GM21576 (cell line): ENCODE measurements around the gene CDC42EP4.
"Not testable (repeated sequence)": the region's sequence is repeated elsewhere in the genome, so short reads cannot be mapped to it uniquely, and the experiment has no call there.

Experiments used
- ATAC-seq: cut with Tn5 transposase; IDR thresholded peaks from one replicate; pipeline ENCODE4 v1.9.1; 2021; ENCODE audit warnings: mild to moderate bottlenecking, moderate library complexity; ENCODE audit not compliant: unreplicated experiment

The CDC42EP4 gene

GRCh38 chr17:73343168-73343634 lies 31.4 kb upstream of the CDC42EP4 start:
- no peak for ATAC-seq

DNA sequence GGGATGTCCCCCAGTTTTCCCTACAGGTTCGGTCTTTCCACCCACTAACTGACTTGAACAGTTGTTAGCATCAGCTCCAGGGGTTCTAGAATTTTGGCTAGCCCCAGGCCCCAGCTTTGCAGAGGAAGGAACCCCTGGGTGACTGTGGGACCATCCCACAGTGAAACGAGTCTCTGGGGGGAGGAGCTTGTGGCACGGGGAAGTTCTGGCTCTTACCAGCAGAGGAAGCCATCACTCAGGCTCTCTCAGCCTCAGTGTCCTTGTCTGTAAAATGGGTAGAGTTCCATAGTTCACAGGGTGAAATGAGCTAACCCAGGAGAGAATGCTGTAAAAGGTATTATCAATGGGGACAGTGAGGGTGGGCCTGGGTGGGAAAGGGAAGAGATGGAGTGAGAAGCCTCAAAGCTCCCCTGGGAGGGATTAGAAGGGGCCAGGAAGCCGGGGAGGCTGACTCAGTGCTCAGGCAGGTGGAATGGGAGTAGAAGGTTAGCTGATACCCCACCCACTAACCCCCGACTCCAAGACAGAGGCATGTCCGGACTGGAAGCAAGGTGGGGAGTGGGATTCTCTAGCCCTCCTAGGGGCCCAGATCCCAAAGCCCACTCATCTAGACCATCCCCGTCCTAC lies 30.9 kb upstream of the CDC42EP4 start:
- ATAC-seq: no peak

DNA sequence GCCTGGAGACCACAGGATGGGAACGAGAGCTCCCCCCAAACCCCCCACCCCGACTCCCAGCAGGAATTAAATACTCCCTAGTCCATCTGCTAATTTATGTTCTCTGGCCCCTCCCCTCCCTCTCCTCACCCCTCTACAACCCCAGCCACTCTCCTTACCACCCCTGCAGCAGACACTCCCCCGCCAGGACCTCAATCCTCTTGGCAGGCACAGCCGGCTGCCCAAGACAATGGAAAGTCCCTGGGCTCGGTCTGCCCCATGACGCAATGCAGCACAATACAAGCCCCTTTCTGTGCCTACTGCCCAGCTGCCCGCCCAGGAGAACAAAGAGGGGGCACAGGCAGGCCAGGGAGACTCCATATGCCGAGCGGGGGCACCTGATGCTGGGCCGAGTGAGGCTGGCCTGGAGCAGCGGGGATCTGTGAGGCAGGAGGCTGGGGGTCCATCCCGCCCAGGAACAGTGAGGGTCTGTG lies 30.3 kb upstream of the CDC42EP4 start:
- ATAC-seq: no peak

GRCh38 chr17:73341350-73342049 lies 29.7 kb upstream of the CDC42EP4 start:
- no peak for ATAC-seq

DNA sequence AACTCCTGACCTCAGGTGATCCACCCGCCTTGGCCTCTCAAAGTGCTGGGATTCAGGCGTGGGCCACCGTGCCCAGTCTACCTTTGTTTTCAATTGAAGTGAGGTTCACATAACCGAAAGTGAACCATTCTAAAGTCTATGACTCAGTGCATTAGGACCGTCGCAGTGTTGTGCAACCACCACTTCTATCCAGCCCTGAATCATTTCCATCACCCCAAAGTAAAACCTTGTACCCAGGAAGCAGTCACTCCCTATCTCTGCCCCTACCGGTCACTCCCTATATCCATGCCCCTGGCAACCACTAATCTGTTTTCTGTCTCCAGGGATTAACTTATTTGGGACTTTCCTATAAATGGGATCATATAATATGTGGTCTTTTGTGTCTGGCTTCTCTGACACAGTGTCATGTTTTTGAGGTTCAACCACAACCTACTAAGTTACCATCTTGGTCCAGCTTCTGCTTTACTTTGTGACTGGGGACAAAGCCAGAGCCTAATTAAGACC lies 28.3 kb upstream of the CDC42EP4 start:
- no peak for ATAC-seq

- ATAC-seq: no peak
These were observed 26.9 kb upstream of the CDC42EP4 start for GRCh38 chr17:73338566-73339197.

- ATAC-seq: no peak
These were observed 26.3 kb upstream of the CDC42EP4 start for GRCh38 chr17:73338050-73338521.

- no peak for ATAC-seq
These were observed 25.5 kb upstream of the CDC42EP4 start for GRCh38 chr17:73337330-73337710.

GRCh38 chr17:73336408-73337329 lies 24.9 kb upstream of the CDC42EP4 start:
- no peak for ATAC-seq

GRCh38 chr17:73335591-73336407 lies 24.0 kb upstream of the CDC42EP4 start:
- ATAC-seq: no peak

DNA sequence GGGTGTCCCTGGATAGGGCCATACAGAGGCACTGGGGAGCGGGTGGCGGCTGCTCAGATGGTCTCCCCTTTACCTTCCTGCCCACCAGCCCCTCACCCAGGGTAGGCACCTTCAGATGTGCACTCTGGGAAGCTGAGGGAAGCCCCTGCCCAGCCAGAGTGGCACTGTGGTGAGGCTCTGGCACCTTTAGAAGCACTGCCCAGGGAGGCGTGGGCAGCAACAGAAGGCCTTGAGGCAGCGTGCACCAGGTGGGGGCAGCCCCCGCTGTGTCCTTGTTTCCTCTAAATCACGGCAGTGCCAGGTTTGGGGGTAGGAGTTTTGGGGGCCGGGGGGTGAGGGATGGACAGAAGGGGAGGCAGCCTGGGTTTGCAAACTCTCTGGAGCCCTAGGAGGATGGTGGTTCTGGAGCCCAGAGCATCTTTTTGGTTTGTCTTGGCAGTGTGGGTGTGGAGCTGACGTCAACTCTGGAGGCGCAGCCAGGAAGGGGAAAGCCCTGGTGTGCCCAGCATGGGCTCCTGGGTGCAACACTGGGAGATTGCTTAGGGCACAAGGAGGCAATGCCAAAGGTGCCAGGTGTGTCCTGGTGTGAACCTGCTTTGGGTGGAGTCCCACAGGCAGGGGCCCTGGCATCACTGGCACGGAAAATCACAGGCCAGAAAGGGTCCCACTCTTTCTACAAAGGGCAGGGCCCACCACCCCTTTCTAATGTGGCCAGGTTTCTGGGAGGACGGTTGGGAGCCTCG lies 23.1 kb upstream of the CDC42EP4 start:
- ATAC-seq: no peak

DNA sequence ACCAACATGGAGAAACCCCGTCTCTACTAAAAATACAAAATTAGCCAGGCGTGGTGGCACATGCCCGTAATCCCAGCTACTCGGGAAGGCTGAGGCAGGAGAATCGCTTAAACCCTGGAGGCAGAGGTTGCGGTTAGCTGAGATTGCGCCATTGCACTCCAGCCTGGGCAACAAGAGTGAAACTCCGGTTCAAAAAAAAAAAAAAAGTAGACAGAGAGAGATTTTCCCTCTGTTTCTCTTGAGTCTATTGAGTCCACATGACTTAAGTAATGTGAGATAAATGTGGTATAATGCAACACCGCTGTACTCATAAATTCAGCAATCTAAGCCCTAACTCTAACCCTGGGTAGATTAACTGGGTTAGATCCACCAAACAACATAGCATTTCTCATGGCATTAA lies 21.6 kb upstream of the CDC42EP4 start:
- not testable (repeated sequence) for ATAC-seq

GRCh38 chr17:73331060-73331459 lies 19.3 kb upstream of the CDC42EP4 start:
- no peak for ATAC-seq

DNA sequence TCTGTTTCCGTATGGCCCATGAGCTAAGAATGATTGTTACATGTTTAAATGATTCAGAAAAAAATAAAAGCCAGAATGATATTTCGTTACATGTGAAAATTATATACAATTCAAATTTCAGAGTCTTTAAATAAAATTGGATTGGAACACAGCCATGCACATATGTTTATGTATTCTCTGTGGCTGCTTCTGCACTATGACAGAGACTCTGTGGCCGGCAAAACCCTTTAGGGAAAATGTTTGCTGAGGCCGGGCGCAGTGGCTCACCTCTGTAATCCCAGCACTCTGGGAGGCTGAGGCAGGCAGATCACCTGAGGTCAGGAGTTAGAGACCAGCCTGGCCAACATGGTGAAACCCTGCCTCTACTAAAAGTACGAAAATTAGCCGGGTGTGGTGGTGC lies 15.9 kb upstream of the CDC42EP4 start:
- ATAC-seq: no peak

DNA sequence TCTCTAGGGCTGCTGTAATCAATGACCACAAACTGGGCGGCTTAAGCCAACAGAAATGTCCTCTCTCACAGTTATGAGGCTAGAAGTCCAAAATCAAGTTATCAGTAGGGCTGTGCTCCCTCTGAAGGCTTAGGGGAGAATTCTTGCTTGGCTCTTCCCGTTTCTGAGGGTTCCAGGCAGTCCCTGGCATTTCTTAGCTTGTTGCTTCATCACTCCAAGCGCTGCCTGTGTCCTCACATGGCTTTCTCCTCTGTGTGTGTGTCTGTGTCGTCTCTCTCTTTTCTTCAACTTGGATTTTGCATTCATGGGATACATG lies 13.7 kb upstream of the CDC42EP4 start:
- no peak for ATAC-seq

GRCh38 chr17:73324711-73325526 lies 13.1 kb upstream of the CDC42EP4 start:
- ATAC-seq: no peak

DNA sequence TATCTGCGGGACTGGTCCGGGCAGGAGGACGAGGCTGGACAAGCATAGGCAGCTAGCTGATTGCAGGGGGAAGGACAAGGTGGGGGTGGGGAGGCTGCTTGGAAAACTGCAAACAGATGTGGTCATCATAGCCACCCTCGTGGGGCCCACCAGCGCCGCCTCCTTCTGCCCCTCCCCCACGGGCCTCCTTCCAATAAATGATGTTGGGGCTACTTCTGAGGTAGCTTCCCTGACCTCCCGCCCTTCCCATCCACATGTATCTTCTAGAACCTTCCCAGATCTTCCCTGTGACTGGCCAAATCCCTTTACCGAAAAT lies 12.3 kb upstream of the CDC42EP4 start:
- no peak for ATAC-seq

GRCh38 chr17:73323409-73324159 lies 11.8 kb upstream of the CDC42EP4 start:
- ATAC-seq: no peak
